SH-SY5Y (cell line): ENCODE measurements around the gene ONECUT2.

Source experiments
- GATA2 ChIP-seq: IDR thresholded peaks from 2 replicates; pipeline ENCODE4 v1.6.1; 2011; ENCODE audit warnings: mild to moderate bottlenecking, low read depth, low read length
- GATA3 ChIP-seq: IDR thresholded peaks from 2 replicates; pipeline ENCODE4 v1.6.1; 2011; ENCODE audit warnings: low read depth, mild to moderate bottlenecking, low read length, moderate library complexity

Gene ONECUT2

GRCh38 chr18:57527556-57528229 is 92.5 kb downstream of the ONECUT2 start:
- TF ChIP-seq GATA2 (peak; percentile 55; the same call in 1 of the 2 replicates), GATA3 (no peak)

GRCh38 chr18:57529151-57529550 is 94.0 kb downstream of the ONECUT2 start:
- TF ChIP-seq GATA2 = no peak
- TF ChIP-seq GATA3 = no peak

- no peak for TF ChIP-seq GATA3
- TF ChIP-seq GATA2 = no peak
Measured at GRCh38 chr18:57533006-57533867, 98.1 kb downstream of the ONECUT2 start.

- TF ChIP-seq GATA3 (no peak), GATA2 (no peak)
Measured at GRCh38 chr18:57533868-57534510, 98.8 kb downstream of the ONECUT2 start.

GRCh38 chr18:57534511-57534909 is 99.3 kb downstream of the ONECUT2 start:
- TF ChIP-seq GATA2 (no peak), GATA3 (no peak)

GRCh38 chr18:57538614-57539013 is 103.4 kb downstream of the ONECUT2 start:
- no peak for TF ChIP-seq GATA3
- TF ChIP-seq GATA2 = no peak

- TF ChIP-seq GATA2 (no peak), GATA3 (no peak)
Measured at GRCh38 chr18:57539702-57540101, 104.5 kb downstream of the ONECUT2 start.
